ENCODE measurements around the gene DYNC1H1. TPM values are rescaled to one million over a fixed set of nuclear protein-coding genes. Genes with fewer than 3 reads are reported as not detected.
A peak's percentile ranks its signal among the peaks of the same experiment; 100 is the strongest.
"Not testable (repeated sequence)": the region's sequence is repeated elsewhere in the genome, so short reads cannot be mapped to it uniquely, and the experiment has no call there.

DYNC1H1 gene
- polyA plus RNA-seq, 3 donors, result 318 to 347 (median 347) TPM

- no peak for DNase-seq
These were observed 2.4 kb upstream of the DYNC1H1 start for GRCh38 chr14:101961746-101962502.

DNA sequence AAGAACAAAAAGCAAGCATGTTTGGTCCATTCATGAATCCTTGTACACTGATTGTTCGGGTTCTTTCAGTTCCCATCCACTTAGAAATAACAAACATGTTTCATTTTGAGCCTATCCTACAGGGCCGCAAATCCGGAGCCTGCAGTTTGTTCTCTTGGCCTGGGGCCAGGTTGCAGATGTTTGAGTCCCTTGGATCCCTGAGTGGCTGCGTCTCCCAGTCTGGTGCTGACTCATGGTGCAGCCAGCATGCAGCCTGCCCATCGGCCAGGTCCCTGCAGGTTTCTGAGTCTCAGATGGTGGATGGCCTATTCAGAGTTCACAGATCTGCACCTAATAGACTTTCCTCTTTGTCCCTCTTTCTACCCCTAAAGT is 1.9 kb upstream of the DYNC1H1 start:
- DNase-seq, result no peak

DNA sequence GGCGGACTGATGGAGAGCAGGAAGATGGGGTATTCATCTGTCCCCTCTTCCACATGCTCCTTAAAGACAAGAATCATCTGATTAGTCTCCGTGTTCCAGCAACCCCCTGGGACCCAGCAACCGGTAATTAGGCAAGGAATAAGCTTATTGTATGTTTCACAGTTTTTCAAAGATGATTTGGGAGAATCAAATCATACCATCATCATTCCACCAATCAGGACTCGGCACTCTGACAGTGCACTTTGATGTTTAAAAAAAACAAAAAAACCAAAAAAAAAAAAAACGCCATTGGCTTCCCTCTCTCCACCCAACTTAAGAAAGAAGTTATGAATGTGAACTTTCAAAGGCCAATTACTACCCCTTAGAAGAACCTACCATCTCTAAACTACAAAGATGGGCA is 1.3 kb upstream of the DYNC1H1 start:
- no peak for DNase-seq

DNA sequence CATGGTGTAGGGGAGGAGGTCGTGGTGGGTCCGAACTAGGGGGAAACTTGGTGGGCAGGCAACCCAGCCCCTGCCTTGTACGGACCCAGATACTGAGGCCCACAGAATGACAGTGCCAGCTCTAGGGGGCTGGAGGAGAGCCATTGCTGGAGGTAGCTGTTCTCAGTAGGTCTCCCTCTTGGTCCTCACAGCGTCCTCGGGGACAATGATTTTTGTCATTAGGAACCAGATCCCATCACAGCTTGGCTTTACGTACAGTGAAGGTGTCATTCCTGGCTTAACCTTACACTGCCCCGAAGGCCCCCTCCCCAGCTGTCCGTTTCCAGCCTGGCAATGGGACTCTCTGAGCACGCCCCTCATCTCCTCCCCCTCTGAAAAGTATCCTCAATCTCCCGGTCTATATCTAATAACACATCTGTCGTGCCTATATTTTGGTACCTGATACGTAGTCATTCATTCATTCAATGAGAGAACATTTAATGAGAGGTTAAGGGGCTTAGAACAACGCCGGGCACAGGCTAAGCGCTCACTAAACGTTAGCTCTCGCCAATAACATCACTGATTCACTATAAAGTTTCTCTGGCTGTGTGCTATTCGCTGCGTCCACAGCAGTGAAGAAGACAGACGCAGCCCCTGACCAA is 597 bp upstream of the DYNC1H1 start:
- no peak for DNase-seq

- peak; percentile 64 for DNase-seq
These were observed 790 bp downstream of the DYNC1H1 start for GRCh38 chr14:101965181-101965544.

DNA sequence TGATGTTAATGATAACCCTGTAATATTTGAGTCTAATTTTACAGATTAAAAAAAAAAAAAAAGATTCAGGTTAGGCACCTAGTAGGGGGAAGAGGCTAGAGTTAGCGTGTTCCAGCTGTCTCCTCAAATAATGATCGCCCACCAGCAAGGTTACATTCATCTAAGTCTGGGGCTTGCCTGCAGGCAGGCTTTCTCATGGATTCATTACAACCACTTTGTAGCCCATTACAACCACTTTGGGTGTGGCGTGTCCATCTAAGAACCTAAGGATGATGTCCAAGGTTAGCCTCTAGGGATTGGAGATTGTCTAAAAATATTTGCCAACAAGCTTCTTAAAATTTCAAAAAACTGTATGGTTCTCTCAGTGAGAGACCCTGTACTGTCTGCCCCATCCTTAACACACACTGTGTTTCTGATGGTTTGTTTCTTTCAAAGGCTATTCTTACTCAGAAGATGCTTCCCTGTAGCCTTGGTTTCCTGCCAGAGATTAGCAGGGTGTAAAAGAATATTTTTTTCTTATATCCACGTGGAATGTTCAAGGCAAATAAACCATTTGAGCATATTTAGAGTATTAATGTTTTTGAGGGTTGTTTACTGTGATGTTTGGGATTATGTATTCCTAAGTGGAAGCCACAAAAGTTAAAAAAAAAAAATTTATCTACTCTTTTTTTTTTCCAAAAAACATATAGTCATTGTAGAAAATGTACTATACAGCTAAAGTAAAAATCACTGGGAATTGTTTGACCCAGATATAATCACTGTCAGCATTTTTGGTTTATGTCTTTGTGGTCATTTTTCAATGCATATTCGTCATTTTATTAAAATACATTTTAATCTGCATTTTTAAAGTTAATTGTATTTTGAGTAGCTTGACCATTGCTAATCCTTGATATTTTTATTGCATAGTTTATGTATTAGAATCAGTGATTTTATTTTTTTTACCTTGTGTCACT is 1.7 kb downstream of the DYNC1H1 start:
- no peak for DNase-seq

GRCh38 chr14:101966742-101967141 is 2.4 kb downstream of the DYNC1H1 start:
- DNase-seq, result no peak

GRCh38 chr14:101968186-101968585 is 3.8 kb downstream of the DYNC1H1 start:
- DNase-seq, result no peak

- no peak for DNase-seq
These were observed 5.1 kb downstream of the DYNC1H1 start for GRCh38 chr14:101969481-101969880.

DNA sequence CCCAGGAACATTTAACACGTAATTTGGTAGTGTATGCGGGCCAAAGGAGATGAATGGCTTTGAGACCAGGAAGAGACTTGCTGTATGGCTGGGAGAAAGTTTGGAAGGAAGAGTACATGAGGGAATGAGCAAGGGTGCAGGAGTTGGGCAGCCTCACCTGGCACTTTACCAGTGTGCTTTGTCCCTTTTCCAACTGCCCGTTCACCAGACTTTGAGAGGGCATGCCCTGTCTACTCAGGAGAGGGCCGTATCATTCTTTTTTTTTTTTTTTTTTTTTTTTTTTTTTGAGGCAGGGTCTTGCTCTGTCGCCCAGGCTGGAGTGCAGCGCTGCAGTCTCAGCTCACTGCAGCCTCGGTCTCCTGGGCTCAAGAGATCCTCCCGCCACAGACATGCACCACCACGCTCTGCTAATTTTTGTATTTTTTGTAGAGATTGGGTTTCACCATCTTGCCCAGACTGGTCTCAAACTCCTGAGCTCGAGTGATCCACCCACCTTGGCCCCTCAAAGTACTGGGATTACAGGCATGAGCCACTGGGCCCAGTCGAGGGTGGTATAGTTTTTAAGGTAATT is 6.5 kb downstream of the DYNC1H1 start:
- DNase-seq, result no peak

- DNase-seq, result not testable (repeated sequence)
These were observed 7.1 kb downstream of the DYNC1H1 start for GRCh38 chr14:101971458-101971857.

DNA sequence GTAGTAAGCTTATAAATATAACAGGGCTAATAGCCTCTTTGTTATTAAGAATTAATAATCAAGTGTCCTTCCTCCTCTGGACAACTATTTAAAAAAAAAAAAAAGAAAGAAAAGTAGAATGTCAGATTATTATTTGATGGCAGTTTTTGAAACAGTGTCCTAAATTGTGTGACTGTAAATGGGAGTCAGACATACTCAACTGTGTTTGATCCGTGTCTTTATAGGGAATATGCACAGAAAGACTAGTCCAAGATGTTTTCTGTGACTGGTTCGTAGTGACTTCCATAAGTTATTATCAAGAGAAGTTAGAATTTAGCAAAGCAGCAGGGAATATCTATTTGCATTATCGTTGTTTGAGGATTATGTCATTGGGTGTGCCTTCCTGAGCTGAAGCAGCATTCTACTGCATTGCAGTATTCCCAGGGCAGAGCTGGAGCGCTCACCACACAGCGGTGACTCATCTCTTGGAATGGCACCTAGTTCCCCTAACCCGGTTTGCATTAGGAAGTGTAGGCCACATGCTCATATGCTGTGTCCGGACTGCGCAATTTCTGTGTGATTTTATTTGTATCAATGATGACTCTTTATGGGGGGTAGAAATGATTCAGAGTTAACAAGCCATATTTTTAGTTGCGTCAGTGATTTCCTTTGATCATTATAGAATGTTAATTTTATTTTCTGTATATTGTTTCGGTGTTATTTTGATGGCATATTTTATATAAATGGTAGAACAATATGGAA is 7.9 kb downstream of the DYNC1H1 start:
- DNase-seq, result no peak

GRCh38 chr14:101973356-101973755 is 9.0 kb downstream of the DYNC1H1 start:
- DNase-seq, result no peak

DNA sequence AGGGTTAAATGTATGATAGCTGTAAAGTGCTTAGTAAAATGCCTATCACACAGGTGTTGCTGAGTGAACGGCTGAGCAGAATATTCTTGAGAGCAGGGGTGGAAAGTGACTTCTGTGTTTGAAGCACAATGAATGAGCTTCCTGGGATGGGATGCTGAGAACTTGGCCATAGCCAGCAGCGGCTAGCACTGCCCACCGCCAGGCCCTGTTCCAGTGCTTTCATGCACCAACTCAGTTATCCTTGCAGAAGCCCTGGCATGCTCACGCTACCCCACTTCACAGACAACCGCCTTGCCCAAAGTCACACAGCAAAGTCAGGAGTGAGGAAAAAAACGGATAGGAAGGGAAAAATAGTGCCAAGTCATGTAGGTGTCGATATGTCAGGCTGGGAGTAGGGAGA is 10.9 kb downstream of the DYNC1H1 start:
- no peak for DNase-seq

DNA sequence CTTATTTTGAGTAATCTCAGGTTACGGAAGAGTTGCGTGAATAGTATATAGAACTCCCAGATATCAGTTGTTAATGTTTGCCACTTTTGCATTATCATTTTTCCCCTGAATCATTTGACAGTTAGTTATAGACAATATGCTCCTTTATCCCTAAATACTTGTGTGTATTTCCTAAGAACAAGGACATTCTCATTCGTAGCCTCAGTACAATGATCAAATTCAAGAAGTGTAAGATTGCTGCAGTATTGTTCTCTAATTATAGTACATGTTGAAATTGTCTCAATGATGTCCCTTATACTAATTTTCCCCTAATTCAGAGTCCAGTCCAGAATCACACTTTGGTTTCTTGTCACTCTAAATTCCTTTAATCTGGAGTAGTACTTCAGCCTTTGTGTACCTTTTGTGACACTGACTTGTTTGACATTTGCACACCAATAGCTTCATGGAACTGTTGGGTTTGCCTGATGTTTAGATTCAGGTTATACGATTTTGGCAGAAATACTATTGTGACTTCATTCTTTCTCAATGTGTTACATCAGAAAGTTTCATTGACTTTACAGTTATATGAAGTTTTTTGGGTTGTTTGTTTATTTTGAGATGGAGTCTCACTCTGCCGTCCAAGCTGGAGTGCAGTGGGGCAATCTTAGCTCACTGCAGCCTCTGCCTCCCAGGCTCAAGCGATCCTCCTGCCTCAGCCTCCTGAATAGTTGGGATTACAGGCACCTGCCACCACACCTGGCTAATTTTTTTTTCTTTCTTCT is 13.1 kb downstream of the DYNC1H1 start:
- no peak for DNase-seq

GRCh38 chr14:101979666-101980065 is 15.3 kb downstream of the DYNC1H1 start:
- no peak for DNase-seq

GRCh38 chr14:101980251-101980650 is 15.9 kb downstream of the DYNC1H1 start:
- no peak for DNase-seq

DNA sequence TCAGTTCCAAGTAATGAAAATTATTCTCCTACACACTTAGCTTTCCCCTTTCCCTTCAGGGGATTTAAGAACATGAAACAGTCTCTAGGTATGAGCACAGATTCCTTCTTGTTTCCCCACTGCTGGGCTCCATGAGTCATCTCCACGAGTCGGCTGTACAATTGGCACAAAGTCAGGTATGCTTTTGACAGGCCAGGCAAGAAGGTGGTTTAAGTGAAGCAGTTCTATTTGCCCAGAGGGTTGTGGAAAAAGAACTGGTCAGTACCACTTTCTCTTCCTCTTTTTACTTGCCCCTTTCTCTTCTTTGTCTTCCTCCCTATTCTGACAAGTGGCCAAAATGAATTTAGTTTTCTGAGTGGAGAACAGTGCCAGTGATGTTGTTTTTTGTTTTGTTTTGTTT is 16.3 kb downstream of the DYNC1H1 start:
- DNase-seq, result no peak

DNA sequence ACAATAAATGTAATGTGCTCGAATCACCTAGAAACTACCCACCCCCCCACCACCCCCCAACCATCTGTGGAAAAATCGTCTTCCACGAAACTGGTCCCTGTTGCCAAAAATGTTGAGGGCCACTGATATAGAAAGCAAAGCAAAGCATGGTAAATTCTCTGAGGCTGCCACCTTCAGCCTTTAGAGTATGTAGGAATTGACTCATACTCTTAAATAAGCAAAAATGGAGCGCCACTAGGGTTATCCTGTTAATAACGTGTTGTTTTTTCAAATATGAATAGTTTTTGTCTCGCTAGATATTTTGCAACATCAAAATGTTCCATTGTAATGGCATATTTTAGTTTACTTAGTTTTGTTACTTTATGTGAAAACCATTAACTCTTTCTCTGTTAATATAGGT is 18.2 kb downstream of the DYNC1H1 start:
- no peak for DNase-seq

- not testable (repeated sequence) for DNase-seq
These were observed 20.5 kb downstream of the DYNC1H1 start for GRCh38 chr14:101984831-101985230.

GRCh38 chr14:101985957-101986356 is 21.6 kb downstream of the DYNC1H1 start:
- no peak for DNase-seq

Data from renal pelvis (tissue), 4 donors.